CD4-positive, alpha-beta memory T cell (primary cell): ENCODE results near the gene CDKN1B. TPM values are rescaled to one million over a fixed set of nuclear protein-coding genes. Genes with fewer than 3 reads are reported as not detected.

Experiments
- CTCF ChIA-PET: fragments of 350-600 bp; sonication (Branson Sonifier 250); formaldehyde crosslinking; loops from one replicate; lab custom pipeline; 2021; ENCODE audit warnings: inconsistent platforms; ENCODE audit not compliant: partially characterized antibody; lab: Charles Lee
- POLR2A ChIA-PET: fragments of 350-600 bp; sonication (Branson Sonifier 250); formaldehyde crosslinking; loops from one replicate; lab custom pipeline; 2021; ENCODE audit not compliant: partially characterized antibody; lab: Charles Lee
- DNase-seq, 5 donors: peaks; one replicate each; pipeline versions ENCODE4 v3.0.0 to v3.0.0-alpha.2; 2020 to 2022; ENCODE audit warnings: mixed read lengths in 1 of 5
- H3K27ac ChIP-seq: one replicate; pipeline ENCODE4 v1.7.0; 2013; ENCODE audit warnings: low read depth, low read length
- H3K27me3 ChIP-seq: 2 replicates; pipeline ENCODE4 v1.7.0; 2013; ENCODE audit warnings: mild to moderate bottlenecking, low read length, moderate library complexity; ENCODE audit not compliant: insufficient read depth
- H3K36me3 ChIP-seq: 2 replicates; pipeline ENCODE4 v1.7.0; 2013; ENCODE audit warnings: mild to moderate bottlenecking, low read length, moderate library complexity; ENCODE audit not compliant: insufficient read depth
- H3K4me1 ChIP-seq: 2 replicates; pipeline ENCODE4 v1.7.0; 2013; ENCODE audit warnings: mild to moderate bottlenecking, low read length, moderate library complexity; ENCODE audit not compliant: insufficient read depth
- H3K4me3 ChIP-seq, 2 donors: one replicate each; pipeline ENCODE4 v1.7.0; 2013; ENCODE audit warnings: low read length in 2 of 2, mild to moderate bottlenecking in 1 of 2
- H3K9me3 ChIP-seq, 2 donors: one replicate each; pipeline ENCODE4 v1.7.0; 2013; ENCODE audit warnings: low read length in 2 of 2, control low read depth in 1 of 2; ENCODE audit not compliant: control insufficient read depth in 1 of 2
- H3K27ac Mint-ChIP-seq, 7 donors: one replicate each; pipeline ENCODE4 v1.8.0; 2020 to 2021; ENCODE audit warnings: mixed read lengths in 7 of 7, mild to moderate bottlenecking in 6 of 7, inconsistent platforms in 3 of 7, moderate library complexity in 3 of 7
- H3K27me3 Mint-ChIP-seq, 2 donors: one replicate each; pipeline ENCODE4 v1.8.0; 2020 to 2021; ENCODE audit warnings: mixed read lengths in 2 of 2
- H3K36me3 Mint-ChIP-seq, 2 donors: one replicate each; pipeline ENCODE4 v1.8.0; 2020 to 2021; ENCODE audit warnings: mixed read lengths in 2 of 2, inconsistent platforms in 1 of 2, mild to moderate bottlenecking in 1 of 2
- H3K4me1 Mint-ChIP-seq, 4 donors: one replicate each; pipeline ENCODE4 v1.8.0; 2020 to 2021; ENCODE audit warnings: mixed read lengths in 4 of 4, mild to moderate bottlenecking in 1 of 4
- H3K4me3 Mint-ChIP-seq, 8 donors: one replicate each; pipeline ENCODE4 v1.8.0; 2020 to 2021; ENCODE audit warnings: mixed read lengths in 8 of 8, mild to moderate bottlenecking in 7 of 8, moderate library complexity in 6 of 8, inconsistent platforms in 3 of 8
- H3K9me3 Mint-ChIP-seq, 8 donors: one replicate each; pipeline ENCODE4 v1.8.0; 2020 to 2021; ENCODE audit warnings: mixed read lengths in 8 of 8, mild to moderate bottlenecking in 5 of 8, inconsistent platforms in 3 of 8, moderate library complexity in 1 of 8
- intact Hi-C: fragments of 100-400 bp; cut with micrococcal nuclease; formaldehyde crosslinking; loops from one replicate; pipeline ENCODE4 v1.15.1; 2023
- polyA plus RNA-seq, 2 donors: library from polyadenylated mRNA; unstranded; fragments of 300-500 nt; fragmentation: Illumina TruSeq; gene quantifications; one replicate each; pipeline ENCODE4 v1.2.3, GENCODE V29; 2021
- total RNA-seq, 2 experiments: library from RNA; stranded (reverse); gene quantifications; one replicate each; pipeline ENCODE4 v1.2.3, GENCODE V29; 2021

The CDKN1B gene
- total and polyA plus RNA-seq, 4 experiments from 2014 or later: 12.5 to 238 (median 123) TPM

DNA sequence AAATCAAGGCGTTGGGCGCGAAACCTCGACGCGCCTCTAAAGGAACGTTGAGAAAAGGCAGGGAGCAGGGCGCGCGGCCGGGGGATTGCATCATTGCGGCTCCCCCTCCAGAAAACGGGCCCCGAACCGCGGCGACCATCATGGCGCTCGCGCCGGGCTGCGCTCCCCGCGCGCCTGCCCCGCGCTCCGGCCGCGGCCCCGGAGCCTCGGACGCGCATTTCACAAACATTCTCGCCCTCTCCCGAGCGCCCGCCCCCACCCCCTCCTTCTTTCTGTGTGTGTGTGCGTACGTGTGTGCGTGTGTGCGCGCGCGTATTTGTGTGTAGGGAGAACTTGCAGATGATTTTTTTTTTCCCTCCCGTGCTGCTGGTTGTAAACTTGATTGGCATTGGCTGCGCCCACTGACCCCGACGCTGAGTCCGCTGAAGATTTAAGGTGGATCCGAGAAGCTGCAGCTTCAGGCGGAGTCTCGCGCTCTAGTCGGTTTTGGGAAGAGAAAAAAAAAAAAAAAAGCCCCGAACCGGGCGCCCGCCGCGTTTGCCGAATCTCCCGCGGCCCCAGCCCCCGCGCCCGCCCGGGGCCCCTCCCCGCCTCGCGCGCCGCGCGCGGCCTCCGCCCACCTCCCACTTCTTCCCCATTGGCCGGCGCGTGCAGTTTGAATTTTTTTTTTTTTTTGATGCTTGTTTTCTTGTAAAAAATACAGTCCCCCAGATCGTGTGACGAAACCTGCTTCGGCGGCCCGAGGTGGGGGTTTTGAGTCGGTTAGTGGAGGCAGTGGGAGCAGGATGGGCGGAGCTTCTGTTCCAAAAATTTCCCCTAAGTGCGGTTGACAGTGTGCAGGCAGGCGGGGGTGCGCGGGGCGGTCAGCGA lies 8.2 kb downstream of the CDKN1B start:
- H3K9me3 ChIP-seq: no peaks in the 10 kb centered on the region
- peaks cover 0 to 1% of the 10 kb centered on the region in 2 donors for H3K27me3 Mint-ChIP-seq
- H3K4me1 Mint-ChIP-seq: peaks cover 40 to 72% (median 46%) of the 10 kb centered on the region in 4 donors
- H3K9me3 Mint-ChIP-seq: peaks cover 0 to 7% (median 0%) of the 10 kb centered on the region in 8 donors
- H3K27ac ChIP-seq: peak overlapping the region; percentile 95
- intact Hi-C loops: loop anchor here (1.0 to 10.0 kb wide), 10 partner anchors 8 to 1659 kb away; partner anchors contain the start of genes BORCS5, CDKN1B and GPR19
- H3K36me3 Mint-ChIP-seq: peaks cover 21 to 49% of the 10 kb centered on the region in 2 donors
- peak overlapping the region; percentile 95 to 99 (median 98) for H3K27ac Mint-ChIP-seq
- peak overlapping the region; percentile 89 to 96 (median 95) for H3K4me3 Mint-ChIP-seq
- peaks cover 57% of the 10 kb centered on the region for H3K4me1 ChIP-seq
- CTCF ChIA-PET: interaction anchor here (0.7 to 8.0 kb wide), 12 partner anchors 9 to 375 kb away, joined by 3 to 104 read pairs (median 4); partner anchors contain the start of genes CREBL2 and MANSC1
- H3K27me3 ChIP-seq: no peaks in the 10 kb centered on the region
- peak; percentile 93 to 99 (median 97) for DNase-seq
- peaks cover 11% of the 10 kb centered on the region for H3K36me3 ChIP-seq
- POLR2A ChIA-PET: interaction anchor here (0.6 to 19.2 kb wide), 31 partner anchors 7 to 1640 kb away, joined by 3 to 1446 read pairs (median 5); partner anchors contain the start of genes ATF7IP, BORCS5, CDKN1B and CREBL2
- peak overlapping the region; percentile 79 to 80 for H3K4me3 ChIP-seq

DNA sequence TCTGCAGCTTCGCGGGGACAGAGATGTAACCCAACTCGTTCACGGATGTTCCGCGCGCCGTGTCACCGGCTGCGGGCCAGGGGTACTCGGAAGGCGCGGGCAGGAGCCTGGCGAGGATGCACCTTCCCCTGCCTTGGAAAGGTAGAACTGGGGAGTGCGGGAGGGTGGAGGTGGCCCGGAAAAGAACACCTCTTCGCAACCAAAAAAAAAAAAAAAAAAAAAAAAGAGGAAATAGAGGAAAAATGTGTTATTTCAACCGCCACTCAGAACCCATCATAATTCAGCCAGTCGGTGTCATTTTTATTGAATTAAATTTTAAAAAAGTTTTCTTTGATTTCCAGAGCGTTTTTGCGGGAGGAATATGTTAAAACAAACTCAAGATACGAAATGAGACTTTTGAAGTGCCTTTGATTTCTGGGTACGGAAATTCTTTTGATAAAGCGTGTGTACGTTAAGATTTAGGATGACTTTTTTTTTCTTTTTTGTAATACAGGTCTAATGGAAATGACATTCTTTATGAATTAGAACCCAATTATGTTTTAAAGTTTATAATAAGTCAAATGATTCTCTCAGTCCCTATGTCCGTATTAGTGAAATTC lies 8.9 kb downstream of the CDKN1B start:
- CTCF ChIA-PET: interaction anchor here (0.7 to 8.0 kb wide), 12 partner anchors 10 to 376 kb away, joined by 3 to 104 read pairs (median 4); partner anchors contain the start of genes CREBL2 and MANSC1
- H3K27ac ChIP-seq: peak overlapping the region; percentile 95
- H3K4me3 ChIP-seq: peak overlapping the region; percentile 66 to 79
- intact Hi-C loops: loop anchor here (1.0 to 10.0 kb wide), 10 partner anchors 9 to 1659 kb away; partner anchors contain the start of genes BORCS5, CDKN1B and GPR19
- H3K36me3 Mint-ChIP-seq: peaks cover 13 to 41% of the 10 kb centered on the region in 2 donors
- POLR2A ChIA-PET: interaction anchor here (0.6 to 19.2 kb wide), 27 partner anchors 11 to 1076 kb away, joined by 3 to 1446 read pairs (median 5); partner anchors contain the start of genes BORCS5, CDKN1B, DUSP16 and GPR19
- peaks cover 4% of the 10 kb centered on the region for H3K36me3 ChIP-seq
- peaks cover 0 to 7% (median 0%) of the 10 kb centered on the region in 8 donors for H3K9me3 Mint-ChIP-seq
- no peaks in the 10 kb centered on the region for H3K9me3 ChIP-seq
- peaks cover 0 to 1% of the 10 kb centered on the region in 2 donors for H3K27me3 Mint-ChIP-seq
- peaks cover 33 to 65% (median 40%) of the 10 kb centered on the region in 4 donors for H3K4me1 Mint-ChIP-seq
- no peaks in the 10 kb centered on the region for H3K27me3 ChIP-seq
- peaks cover 49% of the 10 kb centered on the region for H3K4me1 ChIP-seq
- peak overlapping the region; percentile 92 to 99 (median 97) for H3K27ac Mint-ChIP-seq
- DNase-seq: no peak
- peak overlapping the region; percentile 89 to 96 (median 94) for H3K4me3 Mint-ChIP-seq

DNA sequence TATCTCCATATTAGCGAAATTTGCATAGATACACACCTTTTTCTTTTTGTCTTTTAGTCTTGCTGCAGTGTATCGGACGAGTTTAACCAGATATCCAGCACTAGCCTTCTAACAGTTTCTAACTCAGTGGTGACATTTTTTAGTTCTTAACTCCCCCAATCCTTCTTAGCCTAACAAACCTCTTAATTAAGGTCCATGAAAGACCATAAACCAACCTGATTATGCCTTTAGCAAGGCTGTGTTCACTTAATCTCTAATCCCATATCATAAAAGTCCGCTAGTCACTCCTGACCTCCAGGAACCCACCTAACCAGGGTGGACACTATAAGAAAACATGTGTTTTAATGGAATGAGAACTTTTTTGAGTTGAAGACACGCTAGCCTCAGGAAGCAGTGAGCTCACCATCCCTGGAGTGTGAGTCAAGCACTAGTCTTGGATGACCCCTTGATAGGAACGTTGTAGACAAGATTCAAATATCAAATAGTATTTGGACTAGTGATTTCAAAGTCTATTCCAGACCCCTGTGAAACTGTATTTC lies 9.5 kb downstream of the CDKN1B start:
- CTCF ChIA-PET: interaction anchor here (1.3 to 8.0 kb wide), 4 partner anchors 10 to 377 kb away, joined by 3 to 104 read pairs (median 5); partner anchors contain the start of gene MANSC1

DNA sequence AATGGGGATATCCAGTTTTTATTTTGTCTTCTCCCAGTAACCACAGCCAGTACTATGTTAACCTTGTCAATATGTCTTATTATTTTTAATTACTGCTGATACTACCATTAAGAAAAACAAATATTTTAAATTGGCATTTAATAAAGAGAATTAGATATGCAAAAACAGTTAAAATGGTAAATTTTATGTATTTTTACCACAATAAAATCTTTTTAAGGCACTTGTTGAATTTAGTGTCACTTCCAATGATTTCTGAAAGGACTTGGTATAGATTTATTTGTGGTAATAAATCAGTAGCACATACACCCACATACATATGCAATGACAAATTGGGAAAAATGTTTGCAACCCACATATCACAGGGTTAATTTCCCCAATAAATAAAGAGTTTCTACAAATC lies 14.0 kb downstream of the CDKN1B start:
- H3K4me3 ChIP-seq: no peak overlapping the region
- H3K36me3 ChIP-seq: no peaks in the 10 kb centered on the region
- H3K4me1 ChIP-seq: peaks cover 65% of the 10 kb centered on the region
- DNase-seq: no peak
- H3K27me3 ChIP-seq: no peaks in the 10 kb centered on the region
- POLR2A ChIA-PET: interaction anchor here (1.3 to 2.6 kb wide), 3 partner anchors 7 to 12 kb away, joined by 4 to 10 read pairs (median 7); no protein-coding TSS in a partner anchor
- H3K4me1 Mint-ChIP-seq: peaks cover 38 to 66% (median 50%) of the 10 kb centered on the region in 4 donors
- intact Hi-C loops: no loop called here
- H3K36me3 Mint-ChIP-seq: peaks cover 8 to 18% of the 10 kb centered on the region in 2 donors
- H3K4me3 Mint-ChIP-seq: no peak overlapping the region
- H3K9me3 ChIP-seq: no peaks in the 10 kb centered on the region
- no peaks in the 10 kb centered on the region for H3K27me3 Mint-ChIP-seq
- peaks cover 0 to 2% (median 0%) of the 10 kb centered on the region in 8 donors for H3K9me3 Mint-ChIP-seq
- H3K27ac Mint-ChIP-seq: no peak overlapping the region
- no peak overlapping the region for H3K27ac ChIP-seq
- CTCF ChIA-PET: interaction anchor here (0.9 to 1.0 kb wide), 2 partner anchors 15 to 27 kb away, joined by 3 read pairs; no protein-coding TSS in a partner anchor

More for the DNA sequence above, 9.5 kb downstream of the CDKN1B start:
- DNase-seq: no peak
- Mint-ChIP-seq H3K4me1 (peaks cover 30 to 61% (median 35%) of the 10 kb centered on the region in 4 donors), H3K27me3 (peaks cover 0 to 1% of the 10 kb centered on the region in 2 donors), H3K9me3 (peaks cover 0 to 7% (median 0%) of the 10 kb centered on the region in 8 donors), H3K4me3 (peak overlapping the region; percentile 89 to 96 (median 94)), H3K36me3 (peaks cover 8 to 36% of the 10 kb centered on the region in 2 donors), H3K27ac (peak overlapping the region; percentile 92 to 99 (median 97))
- Histone ChIP-seq H3K4me3 (peak overlapping the region; percentile 66 to 79), H3K36me3 (peaks cover 2% of the 10 kb centered on the region), H3K27ac (peak overlapping the region; percentile 95), H3K4me1 (peaks cover 44% of the 10 kb centered on the region), H3K9me3 (no peaks in the 10 kb centered on the region), H3K27me3 (no peaks in the 10 kb centered on the region)
- intact Hi-C loops: loop anchor here (5.0 to 10.0 kb wide), 3 partner anchors 244 to 1658 kb away; no protein-coding TSS in a partner anchor
- POLR2A ChIA-PET: interaction anchor here (1.2 to 19.2 kb wide), 8 partner anchors 10 to 377 kb away, joined by 4 to 1446 read pairs (median 12); partner anchors contain the start of genes BORCS5, CDKN1B, GPR19 and MANSC1

DNA sequence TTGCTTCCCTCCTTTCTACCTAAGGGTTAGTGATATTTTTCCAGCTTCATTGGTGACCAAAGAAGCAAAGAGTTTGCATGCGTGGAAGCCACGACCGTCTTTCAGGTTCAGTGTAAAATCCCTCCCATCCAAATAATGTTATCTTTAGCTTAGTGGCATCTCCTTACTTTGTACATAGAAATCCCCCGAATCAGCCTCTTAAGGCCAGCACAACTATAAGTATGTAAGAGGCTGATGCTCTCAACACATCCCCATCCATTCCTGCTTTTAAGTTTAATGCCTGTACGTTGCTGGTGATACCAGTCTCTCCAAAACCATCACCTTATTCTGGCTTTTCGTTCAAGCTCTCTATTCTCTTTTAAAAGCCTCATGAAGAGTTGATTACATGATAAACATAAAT lies 14.6 kb downstream of the CDKN1B start:
- Mint-ChIP-seq H3K36me3 (peaks cover 8 to 12% of the 10 kb centered on the region in 2 donors), H3K27me3 (no peaks in the 10 kb centered on the region), H3K4me3 (no peak overlapping the region), H3K4me1 (peaks cover 37 to 68% (median 49%) of the 10 kb centered on the region in 4 donors), H3K27ac (peak overlapping the region in 6 of 7 donors; percentile 17 to 72 (median 32)), H3K9me3 (no peaks in the 10 kb centered on the region)
- ChIA-PET CTCF (interaction anchor here (1.0 kb wide), 1 partner anchor 28 kb away, joined by 3 read pairs; no protein-coding TSS in a partner anchor), POLR2A (interaction anchor here (0.8 to 2.6 kb wide), 7 partner anchors 8 to 375 kb away, joined by 3 to 10 read pairs (median 4); partner anchors contain the start of gene BORCS5)
- no peaks in the 10 kb centered on the region for H3K9me3 ChIP-seq
- no peak overlapping the region for H3K4me3 ChIP-seq
- H3K27ac ChIP-seq: no peak overlapping the region
- no peaks in the 10 kb centered on the region for H3K27me3 ChIP-seq
- DNase-seq: no peak
- H3K36me3 ChIP-seq: no peaks in the 10 kb centered on the region
- H3K4me1 ChIP-seq: peaks cover 67% of the 10 kb centered on the region
- intact Hi-C loops: no loop called here

DNA sequence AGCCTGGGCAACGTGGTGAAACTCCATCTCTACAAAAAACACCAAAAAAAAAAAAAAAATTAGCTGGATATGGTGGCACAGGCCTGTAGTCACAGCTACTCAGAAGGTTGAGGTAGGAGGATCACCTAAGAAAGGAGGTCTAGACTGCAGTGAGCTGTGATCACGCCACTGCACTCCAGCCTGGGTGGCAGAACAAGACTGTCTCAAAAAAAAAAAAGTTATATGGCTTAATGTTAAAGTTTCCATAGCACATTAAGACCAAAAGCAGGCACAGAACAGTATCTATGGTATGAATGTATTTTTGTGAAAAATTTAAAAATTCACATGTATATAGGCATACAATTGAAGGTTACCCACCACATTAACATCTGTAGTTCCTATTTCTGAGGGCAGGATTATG lies 15.9 kb downstream of the CDKN1B start:
- no peaks in the 10 kb centered on the region for H3K9me3 ChIP-seq
- H3K4me3 ChIP-seq: no peak overlapping the region
- H3K27ac ChIP-seq: no peak overlapping the region
- H3K36me3 ChIP-seq: no peaks in the 10 kb centered on the region
- peak overlapping the region in 2 of 8 donors; percentile 0 to 51 for H3K4me3 Mint-ChIP-seq
- no peaks in the 10 kb centered on the region for H3K9me3 Mint-ChIP-seq
- DNase-seq: no peak
- peaks cover 6 to 11% of the 10 kb centered on the region in 2 donors for H3K36me3 Mint-ChIP-seq
- no peaks in the 10 kb centered on the region for H3K27me3 ChIP-seq
- peak overlapping the region; percentile 71 to 88 (median 77) for H3K27ac Mint-ChIP-seq
- POLR2A ChIA-PET: interaction anchor here (0.6 to 2.4 kb wide), 8 partner anchors 9 to 454 kb away, joined by 3 to 7 read pairs (median 4); no protein-coding TSS in a partner anchor
- intact Hi-C loops: no loop called here
- CTCF ChIA-PET: interaction anchor here (0.6 to 1.0 kb wide), 3 partner anchors 9 to 126 kb away, joined by 3 to 4 read pairs (median 3); no protein-coding TSS in a partner anchor
- H3K27me3 Mint-ChIP-seq: no peaks in the 10 kb centered on the region
- peaks cover 38 to 68% (median 51%) of the 10 kb centered on the region in 4 donors for H3K4me1 Mint-ChIP-seq
- H3K4me1 ChIP-seq: peaks cover 67% of the 10 kb centered on the region
